ENCODE results near the gene GXYLT1.
A peak's percentile ranks its signal among the peaks of the same experiment; 100 is the strongest.

GXYLT1 gene

DNA sequence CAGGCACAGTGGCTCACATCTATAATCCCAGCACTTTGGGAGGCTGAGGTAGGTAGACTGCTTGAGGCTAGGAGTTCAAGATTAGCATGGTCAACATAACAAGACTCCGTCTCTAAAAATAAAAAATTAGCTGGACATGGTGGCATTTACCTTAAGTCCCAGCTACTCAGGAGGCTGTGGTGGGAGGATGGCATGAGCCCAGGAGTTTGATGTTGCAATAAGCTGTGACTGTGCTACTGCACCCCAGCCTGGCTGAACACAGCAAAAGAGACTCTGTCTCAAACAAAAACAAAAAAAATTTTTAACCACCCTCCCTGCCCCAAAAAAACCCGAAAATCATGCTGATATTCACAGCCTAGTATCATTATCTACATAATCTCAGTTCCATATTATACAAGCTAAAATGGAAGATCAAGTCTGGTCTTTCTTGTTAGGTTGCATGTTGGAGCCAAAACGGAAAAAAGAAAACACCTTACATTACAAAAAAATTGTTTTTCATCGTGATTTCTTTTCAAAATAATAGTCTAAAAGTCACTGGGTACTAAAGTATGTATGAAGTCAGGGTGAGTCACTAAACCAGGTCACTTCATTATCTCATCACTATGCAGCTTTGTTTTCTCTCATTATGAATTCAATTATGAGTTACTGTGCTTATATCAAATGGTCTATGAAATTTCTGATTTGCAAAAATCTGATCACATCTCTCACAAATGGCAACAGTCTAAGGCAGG is 13.8 kb downstream of the GXYLT1 start:
- Histone ChIP-seq H3K27ac (ENCODE audit: low read depth, low read length) (no peak overlapping the region), H3F3A (ENCODE audit: control insufficient read depth, insufficient read depth) (no peaks in the 10 kb centered on the region), H3K4me2 (ENCODE audit: low read length) (no peak overlapping the region), H3K27me3 (ENCODE audit: control insufficient read depth, low read length) (no peaks in the 10 kb centered on the region), H3K4me3 (ENCODE audit: low read length) (no peak overlapping the region), H3K4me1 (ENCODE audit: control insufficient read depth, low read length) (no peaks in the 10 kb centered on the region), H4K20me1 (ENCODE audit: control insufficient read depth, insufficient read depth, low read depth, low read length) (peaks cover 18% of the 10 kb centered on the region), H3K36me3 (ENCODE audit: control insufficient read depth, low read length) (no peaks in the 10 kb centered on the region; the same call in 1 of the 2 replicates), H3K9me2 (replicated peaks; ENCODE audit: control insufficient read depth, low read length) (no peaks in the 10 kb centered on the region), H3K79me2 (ENCODE audit: control insufficient read depth, low read length) (peaks cover 77% of the 10 kb centered on the region), H3K9me3 (ENCODE audit: control insufficient read depth, insufficient read depth, low read length) (no peaks in the 10 kb centered on the region)
- no peak for TF ChIP-seq EZH2phosphoT487 (IDR thresholded peaks at IDR 0.05; ENCODE audit: borderline replicate concordance, low read length)
- TF ChIP-seq, protein P1, sequence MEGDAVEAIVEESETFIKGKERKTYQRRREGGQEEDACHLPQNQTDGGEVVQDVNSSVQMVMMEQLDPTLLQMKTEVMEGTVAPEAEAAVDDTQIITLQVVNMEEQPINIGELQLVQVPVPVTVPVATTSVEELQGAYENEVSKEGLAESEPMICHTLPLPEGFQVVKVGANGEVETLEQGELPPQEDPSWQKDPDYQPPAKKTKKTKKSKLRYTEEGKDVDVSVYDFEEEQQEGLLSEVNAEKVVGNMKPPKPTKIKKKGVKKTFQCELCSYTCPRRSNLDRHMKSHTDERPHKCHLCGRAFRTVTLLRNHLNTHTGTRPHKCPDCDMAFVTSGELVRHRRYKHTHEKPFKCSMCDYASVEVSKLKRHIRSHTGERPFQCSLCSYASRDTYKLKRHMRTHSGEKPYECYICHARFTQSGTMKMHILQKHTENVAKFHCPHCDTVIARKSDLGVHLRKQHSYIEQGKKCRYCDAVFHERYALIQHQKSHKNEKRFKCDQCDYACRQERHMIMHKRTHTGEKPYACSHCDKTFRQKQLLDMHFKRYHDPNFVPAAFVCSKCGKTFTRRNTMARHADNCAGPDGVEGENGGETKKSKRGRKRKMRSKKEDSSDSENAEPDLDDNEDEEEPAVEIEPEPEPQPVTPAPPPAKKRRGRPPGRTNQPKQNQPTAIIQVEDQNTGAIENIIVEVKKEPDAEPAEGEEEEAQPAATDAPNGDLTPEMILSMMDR (IDR thresholded peaks at IDR 0.05; ENCODE audit: low read depth, low read length, poor library complexity, severe bottlenecking): no peak

DNA sequence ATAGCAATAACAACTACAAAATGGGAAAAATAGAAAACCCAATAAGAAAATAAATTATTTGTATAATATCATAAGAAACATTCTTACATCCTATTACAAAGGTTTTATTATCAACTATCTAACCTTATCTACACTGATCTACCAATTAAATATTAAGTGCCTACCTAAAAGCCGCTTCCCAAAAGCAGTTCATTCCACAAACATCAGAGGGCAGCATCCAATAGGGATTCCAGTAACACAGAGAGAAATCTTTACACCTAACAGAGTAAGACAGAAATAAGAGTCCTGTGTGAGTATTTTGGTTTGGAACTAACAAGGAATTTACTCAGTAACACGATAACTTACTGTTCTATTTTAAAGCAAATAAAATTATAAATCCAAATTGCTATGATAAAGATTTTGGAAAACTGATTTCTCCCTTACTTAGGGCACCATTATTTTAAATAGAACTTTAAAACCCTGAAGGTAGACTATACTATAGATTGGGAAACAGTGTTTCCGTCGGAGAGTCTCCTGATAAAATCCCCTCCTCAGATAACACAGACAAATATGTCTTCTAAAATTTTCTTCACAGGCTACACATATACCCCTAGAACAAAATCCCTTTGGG is 15.0 kb downstream of the GXYLT1 start:
- H3K9me3 ChIP-seq (ENCODE audit: control insufficient read depth, insufficient read depth, low read length): no peaks in the 10 kb centered on the region
- TF ChIP-seq EZH2phosphoT487 (IDR thresholded peaks at IDR 0.05; ENCODE audit: borderline replicate concordance, low read length): no peak
- TF ChIP-seq, protein P1 (IDR thresholded peaks at IDR 0.05; ENCODE audit: low read depth, low read length, poor library complexity, severe bottlenecking): peak; percentile 58
- no peak overlapping the region for H3K4me2 ChIP-seq (ENCODE audit: low read length)

DNA sequence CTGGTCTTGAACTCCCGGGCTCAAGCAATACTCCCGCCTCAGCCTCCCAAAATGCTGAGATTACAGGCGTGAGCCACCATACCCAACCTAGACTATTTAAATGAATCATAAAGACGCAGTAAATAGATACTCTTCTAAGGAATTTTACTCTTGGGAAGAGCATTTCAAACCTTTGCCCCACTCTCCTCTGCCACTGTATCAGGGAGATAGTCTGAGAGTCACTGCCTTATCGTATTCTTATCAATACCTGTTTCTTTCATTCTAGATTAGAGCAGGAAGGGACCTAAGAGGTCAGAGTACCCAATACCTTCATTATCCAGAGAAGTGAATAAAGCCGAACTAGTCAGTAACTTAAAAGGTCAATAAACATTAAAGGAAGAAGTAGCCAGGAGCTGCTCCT is 15.8 kb downstream of the GXYLT1 start:
- H3K4me2 ChIP-seq (ENCODE audit: low read length): no peak overlapping the region

More for the DNA sequence above, 15.0 kb downstream of the GXYLT1 start:
- Histone ChIP-seq H3K9me2 (replicated peaks; ENCODE audit: control insufficient read depth, low read length) (no peaks in the 10 kb centered on the region), H3K79me2 (ENCODE audit: control insufficient read depth, low read length) (peaks cover 74% of the 10 kb centered on the region), H3K36me3 (ENCODE audit: control insufficient read depth, low read length) (no peaks in the 10 kb centered on the region), H3F3A (ENCODE audit: control insufficient read depth, insufficient read depth) (no peaks in the 10 kb centered on the region), H3K27me3 (ENCODE audit: control insufficient read depth, low read length) (no peaks in the 10 kb centered on the region), H3K27ac (ENCODE audit: low read depth, low read length) (no peak overlapping the region), H3K4me3 (ENCODE audit: low read length) (no peak overlapping the region), H4K20me1 (ENCODE audit: control insufficient read depth, insufficient read depth, low read depth, low read length) (peaks cover 9% of the 10 kb centered on the region), H3K4me1 (ENCODE audit: control insufficient read depth, low read length) (peaks cover 9% of the 10 kb centered on the region)

More for the DNA sequence above, 15.8 kb downstream of the GXYLT1 start:
- Histone ChIP-seq H3K79me2 (ENCODE audit: control insufficient read depth, low read length) (peaks cover 67% of the 10 kb centered on the region), H3F3A (ENCODE audit: control insufficient read depth, insufficient read depth) (no peaks in the 10 kb centered on the region), H3K36me3 (ENCODE audit: control insufficient read depth, low read length) (no peaks in the 10 kb centered on the region), H3K27me3 (ENCODE audit: control insufficient read depth, low read length) (no peaks in the 10 kb centered on the region), H3K4me1 (ENCODE audit: control insufficient read depth, low read length) (peaks cover 9% of the 10 kb centered on the region), H3K27ac (ENCODE audit: low read depth, low read length) (no peak overlapping the region), H3K9me3 (ENCODE audit: control insufficient read depth, insufficient read depth, low read length) (no peaks in the 10 kb centered on the region), H3K9me2 (replicated peaks; ENCODE audit: control insufficient read depth, low read length) (no peaks in the 10 kb centered on the region), H4K20me1 (ENCODE audit: control insufficient read depth, insufficient read depth, low read depth, low read length) (peaks cover 8% of the 10 kb centered on the region), H3K4me3 (ENCODE audit: low read length) (no peak overlapping the region)
- TF ChIP-seq EZH2phosphoT487 (IDR thresholded peaks at IDR 0.05; ENCODE audit: borderline replicate concordance, low read length): no peak
- TF ChIP-seq, protein P1 (IDR thresholded peaks at IDR 0.05; ENCODE audit: low read depth, low read length, poor library complexity, severe bottlenecking): no peak
